ENCODE data around the gene FIG4. TPM values are rescaled to one million over a fixed set of nuclear protein-coding genes. Genes with fewer than 3 reads are reported as not detected.

Gene FIG4
- total and polyA plus RNA-seq, 2 of the 4 experiments (the other 2 are of a cell fraction) = 12.1 to 15.4 TPM

GRCh38 chr6:109739686-109740085 is 48.6 kb downstream of the FIG4 start:
- no peak overlapping the region for H2AFZ ChIP-seq (replicated peaks; ENCODE audit: low read length, poor library complexity)
- no peak overlapping the region for H4K91ac ChIP-seq (ENCODE audit: insufficient read depth, low read depth, low read length)
- no peak overlapping the region for H2BK5ac ChIP-seq (ENCODE audit: low read depth, low read length, poor library complexity, severe bottlenecking)
- H4K5ac ChIP-seq (ENCODE audit: low read depth, low read length) = no peak overlapping the region
- H3K4ac ChIP-seq (ENCODE audit: low read depth, low read length) = no peak overlapping the region
- H2BK120ac ChIP-seq (ENCODE audit: low read depth, low read length) = no peak overlapping the region
- CTCF ChIA-PET = no interaction called here
- H3K27me3 ChIP-seq (ENCODE audit: control insufficient read depth, insufficient read depth, low read length) = no peaks in the 10 kb centered on the region
- no peak overlapping the region for H3K4me2 ChIP-seq (ENCODE audit: low read depth, low read length)
- H4K20me1 ChIP-seq (ENCODE audit: insufficient read depth, low read length) = no peaks in the 10 kb centered on the region
- H3K9me1 ChIP-seq (ENCODE audit: insufficient read depth, low read length) = peaks cover 10% of the 10 kb centered on the region
- no peaks in the 10 kb centered on the region for H3K79me1 ChIP-seq (ENCODE audit: low read depth in 1 of 2, low read length in 2 of 2)
- no peak overlapping the region for H4K8ac ChIP-seq (ENCODE audit: low read depth in 2 of 2, low read length in 2 of 2)
- H2AK5ac ChIP-seq (ENCODE audit: low read depth, low read length) = no peak overlapping the region
- H3K9ac ChIP-seq (ENCODE audit: low read depth, low read length) = no peak overlapping the region
- no peak overlapping the region for H3K18ac ChIP-seq (ENCODE audit: low read depth, low read length)
- no CpG with 5 or more reads among the region's 3 CpGs for WGBS, 2 experiments (ENCODE audit: extremely low coverage in 2 of 2, insufficient read length in 1 of 2)
- no peaks in the 10 kb centered on the region for H3K36me3 ChIP-seq (ENCODE audit: control insufficient read depth, insufficient read depth, low read length)
- H2AK9ac ChIP-seq (replicated peaks; ENCODE audit: low read depth, low read length, poor library complexity) = no peak overlapping the region
- intact Hi-C loops (cut with micrococcal nuclease) (no loop called here), dilution Hi-C loops (cut with HindIII; ENCODE audit: low sequenced_read_pairs, unreplicated experiment) (no loop called here), in situ Hi-C loops (cut with MboI; ENCODE audit: low sequenced_read_pairs) (no loop called here)
- no TSS peak for BruUV-seq (replicated peaks)
- H2BK15ac ChIP-seq (ENCODE audit: low read depth, low read length) = no peak overlapping the region
- no peak for TF ChIP-seq MAZ (IDR thresholded peaks at IDR 0.05; ENCODE audit: borderline replicate concordance, low read depth, low read length)
- TF ChIP-seq RAD21 (IDR thresholded peaks at IDR 0.05; ENCODE audit: low read length) = no peak
- TF ChIP-seq ELK1 (IDR thresholded peaks at IDR 0.05; ENCODE audit: borderline replicate concordance, low read depth, low read length) = no peak
- TF ChIP-seq RCOR1 (IDR thresholded peaks at IDR 0.05; ENCODE audit: insufficient replicate concordance, low read length) = no peak
- TF ChIP-seq SMC3 (IDR thresholded peaks at IDR 0.05; ENCODE audit: low read depth, low read length) = no peak
- TF ChIP-seq POLR2A (IDR thresholded peaks at IDR 0.05; ENCODE audit: low read depth, low read length) = no peak
- no peak for TF ChIP-seq USF2 (IDR thresholded peaks at IDR 0.05; ENCODE audit: low read depth, low read length)
- no peak for TF ChIP-seq MXI1 (IDR thresholded peaks at IDR 0.05; ENCODE audit: borderline replicate concordance, low read depth, low read length)
- TF ChIP-seq RFX5 (IDR thresholded peaks at IDR 0.05; ENCODE audit: low read depth, low read length) = no peak
- TF ChIP-seq NFE2L2 (IDR thresholded peaks at IDR 0.05; ENCODE audit: low read depth, low read length) = no peak
- TF ChIP-seq CHD1 (IDR thresholded peaks at IDR 0.05; ENCODE audit: low read depth, low read length) = no peak
- TF ChIP-seq MAFK (IDR thresholded peaks at IDR 0.05; ENCODE audit: low read depth, low read length) = no peak
- no peak for TF ChIP-seq CTCF (conservative IDR thresholded peaks at IDR 0.05; ENCODE audit: low read depth, low read length)
- no peak for TF ChIP-seq BHLHE40 (IDR thresholded peaks at IDR 0.05; ENCODE audit: low read depth, low read length)
- no peak overlapping the region for H3K27ac ChIP-seq (ENCODE audit: insufficient read depth, low read length)
- no peaks in the 10 kb centered on the region for H3K9me3 ChIP-seq (ENCODE audit: control insufficient read depth, insufficient read depth, low read length)
- H3K56ac ChIP-seq (ENCODE audit: extremely low read depth, insufficient read depth, low read length) = no peak overlapping the region
- ATAC-seq (ENCODE audit: low read depth) (no peak), DNase-seq (no peak)
- peaks cover 14% of the 10 kb centered on the region for H3K4me1 ChIP-seq (ENCODE audit: control insufficient read depth, insufficient read depth, low read length)
- H3K4me3 ChIP-seq (ENCODE audit: insufficient read depth, low read depth, low read length) = no peak overlapping the region
- no peak overlapping the region for H3K14ac ChIP-seq (replicated peaks; ENCODE audit: low read depth, low read length)
- no peak overlapping the region for H3K23ac ChIP-seq (ENCODE audit: low read depth, low read length)
- POLR2A ChIA-PET (ENCODE audit: unreplicated experiment) = no interaction called here
- H2BK20ac ChIP-seq (ENCODE audit: low read depth, low read length) = no peak overlapping the region
